Neural progenitor cell (in vitro differentiated cells): ENCODE measurements around the gene FAM177B. TPM values are rescaled to one million over a fixed set of nuclear protein-coding genes. Genes with fewer than 3 reads are reported as not detected.

ENCODE experiments used
- DNase-seq: peaks from one replicate; pipeline ENCODE4 v3.0.0-alpha.2; 2016; ENCODE audit warnings: low spot score
- H2AFZ ChIP-seq: fragments of 200-600 bp; sonication (generic); replicated peaks from 2 replicates; pipeline ENCODE4 v1.6.1; 2016; ENCODE audit warnings: antibody characterized with exemption
- H3F3A ChIP-seq: fragments of 200-600 bp; sonication (generic); 2 replicates; pipeline ENCODE4 v1.6.1; 2016; ENCODE audit warnings: antibody characterized with exemption, low read depth
- H3K27ac ChIP-seq: fragments of 200-600 bp; sonication (generic); 2 replicates; pipeline ENCODE4 v1.5.1; 2016; ENCODE audit warnings: mild to moderate bottlenecking
- H3K27me3 ChIP-seq: fragments of 200-600 bp; sonication (generic); 2 replicates; pipeline ENCODE4 v1.6.1; 2016; ENCODE audit warnings: mild to moderate bottlenecking, moderate library complexity
- H3K36me3 ChIP-seq: fragments of 200-600 bp; sonication (generic); 2 replicates; pipeline ENCODE4 v1.5.1; 2016
- H3K4me1 ChIP-seq: fragments of 200-600 bp; sonication (generic); 2 replicates; pipeline ENCODE4 v1.6.1; 2016; ENCODE audit warnings: mixed run types
- H3K4me2 ChIP-seq: fragments of 200-600 bp; sonication (generic); 2 replicates; pipeline ENCODE4 v1.6.1; 2016
- H3K4me3 ChIP-seq: fragments of 200-600 bp; sonication (generic); 2 replicates; pipeline ENCODE4 v1.5.1; 2016
- H3K79me2 ChIP-seq: fragments of 200-600 bp; sonication (generic); 2 replicates; pipeline ENCODE4 v1.6.1; 2016; ENCODE audit warnings: low read depth
- H3K9ac ChIP-seq: fragments of 200-600 bp; sonication (generic); 2 replicates; pipeline ENCODE4 v1.6.1; 2016
- H3K9me3 ChIP-seq: fragments of 200-600 bp; sonication (generic); 2 replicates; pipeline ENCODE4 v1.5.1; 2016; ENCODE audit warnings: low read depth
- H4K20me1 ChIP-seq: fragments of 200-600 bp; sonication (generic); 2 replicates; pipeline ENCODE4 v1.6.1; 2016; ENCODE audit warnings: low read depth
- H3K27ac Mint-ChIP-seq: 3 replicates; pipeline ENCODE4 v1.8.0; 2021; ENCODE audit warnings: mixed read lengths
- H3K27me3 Mint-ChIP-seq: 2 replicates; pipeline ENCODE4 v1.8.0; 2022; ENCODE audit warnings: low read depth, mild to moderate bottlenecking, inconsistent platforms, moderate library complexity, mixed read lengths; ENCODE audit not compliant: insufficient read depth
- H3K36me3 Mint-ChIP-seq: 3 replicates; pipeline ENCODE4 v1.8.0; 2021; ENCODE audit warnings: mixed read lengths
- H3K4me1 Mint-ChIP-seq: 3 replicates; pipeline ENCODE4 v1.8.0; 2021; ENCODE audit warnings: mixed read lengths
- H3K4me3 Mint-ChIP-seq: 3 replicates; pipeline ENCODE4 v1.8.0; 2021; ENCODE audit warnings: mild to moderate bottlenecking, moderate library complexity, mixed read lengths
- H3K9me3 Mint-ChIP-seq: 3 replicates; pipeline ENCODE4 v1.8.0; 2020; ENCODE audit warnings: mixed read lengths
- CTCF ChIP-seq: fragments of 200-600 bp; sonication (generic); IDR thresholded peaks from 2 replicates; pipeline ENCODE4 v1.5.1; 2017; ENCODE audit warnings: antibody characterized with exemption, mild to moderate bottlenecking
- EZH2 ChIP-seq: fragments of 200-600 bp; sonication (generic); IDR thresholded peaks from 2 replicates; pipeline ENCODE4 v1.6.1; 2017; ENCODE audit warnings: antibody characterized with exemption, mild to moderate bottlenecking, moderate library complexity
- EZH2phosphoT487 ChIP-seq: fragments of 200-600 bp; sonication (generic); IDR thresholded peaks from 2 replicates; pipeline ENCODE4 v1.6.1; 2017; ENCODE audit warnings: antibody characterized with exemption
- total RNA-seq: library from RNA; depleted of rRNA; stranded (reverse); fragments of >200 nt; gene quantifications from 2 replicates; pipeline ENCODE4 v1.2.3, GENCODE V29; 2015; ENCODE audit warnings: low replicate concordance

FAM177B gene
- total RNA-seq, 1 donor from 2014 or later, result not detected

GRCh38 chr1:222788402-222789156, 51.6 kb downstream of the FAM177B start:
- no peak for TF ChIP-seq EZH2
- TF ChIP-seq CTCF, result no peak
- TF ChIP-seq EZH2phosphoT487, result no peak
- Mint-ChIP-seq H3K27me3 (peaks cover 3% of the 10 kb centered on the region), H3K9me3 (no peaks in the 10 kb centered on the region), H3K36me3 (no peaks in the 10 kb centered on the region), H3K4me1 (no peaks in the 10 kb centered on the region), H3K4me3 (no peak overlapping the region), H3K27ac (no peak overlapping the region)
- Histone ChIP-seq H3K4me3 (no peak overlapping the region), H3K9me3 (no peaks in the 10 kb centered on the region), H3K4me1 (no peaks in the 10 kb centered on the region), H3K9ac (no peak overlapping the region), H3F3A (no peaks in the 10 kb centered on the region), H3K4me2 (no peak overlapping the region), H3K79me2 (no peaks in the 10 kb centered on the region), H3K27ac (no peak overlapping the region), H2AFZ (no peak overlapping the region), H3K36me3 (no peaks in the 10 kb centered on the region), H4K20me1 (no peaks in the 10 kb centered on the region), H3K27me3 (no peaks in the 10 kb centered on the region)
- DNase-seq, result no peak

DNA sequence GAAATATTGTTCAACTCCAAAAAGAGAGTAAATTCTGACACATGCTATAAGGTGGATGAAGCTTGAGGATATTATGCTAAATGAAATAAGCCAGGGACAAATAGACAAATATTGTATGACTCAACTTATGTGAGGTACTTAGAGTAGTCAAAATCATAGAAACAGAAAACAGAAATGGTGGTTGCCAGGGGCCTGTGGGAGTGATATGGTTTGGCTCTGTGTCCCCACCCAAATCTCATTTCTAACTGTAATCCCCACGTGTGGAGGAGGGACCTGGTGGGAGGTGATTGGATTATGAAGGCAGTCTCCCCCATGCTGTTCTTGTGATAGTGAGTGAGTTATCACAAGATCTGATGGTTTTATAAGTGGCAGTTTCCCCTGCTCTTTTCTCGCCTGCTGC, 53.1 kb downstream of the FAM177B start:
- no peak for TF ChIP-seq EZH2
- no peak for TF ChIP-seq EZH2phosphoT487
- no peak for TF ChIP-seq CTCF
- DNase-seq, result no peak
- no peaks in the 10 kb centered on the region for H4K20me1 ChIP-seq
- Mint-ChIP-seq H3K27me3 (peaks cover 3% of the 10 kb centered on the region), H3K9me3 (no peaks in the 10 kb centered on the region), H3K4me3 (no peak overlapping the region), H3K27ac (no peak overlapping the region), H3K36me3 (no peaks in the 10 kb centered on the region), H3K4me1 (no peaks in the 10 kb centered on the region)
- H3K4me1 ChIP-seq, result no peaks in the 10 kb centered on the region
- no peak overlapping the region for H3K4me3 ChIP-seq
- H3K9me3 ChIP-seq, result no peaks in the 10 kb centered on the region
- H2AFZ ChIP-seq, result no peak overlapping the region
- H3K4me2 ChIP-seq, result no peak overlapping the region
- H3F3A ChIP-seq, result no peaks in the 10 kb centered on the region
- H3K79me2 ChIP-seq, result no peaks in the 10 kb centered on the region
- no peak overlapping the region for H3K9ac ChIP-seq
- H3K27me3 ChIP-seq, result no peaks in the 10 kb centered on the region
- H3K27ac ChIP-seq, result no peak overlapping the region
- H3K36me3 ChIP-seq, result no peaks in the 10 kb centered on the region

GRCh38 chr1:222790520-222790919, 53.5 kb downstream of the FAM177B start:
- Histone ChIP-seq H3K4me2 (no peak overlapping the region), H3F3A (no peaks in the 10 kb centered on the region), H2AFZ (no peak overlapping the region), H3K4me3 (no peak overlapping the region), H3K79me2 (no peaks in the 10 kb centered on the region), H4K20me1 (no peaks in the 10 kb centered on the region), H3K4me1 (no peaks in the 10 kb centered on the region), H3K27ac (no peak overlapping the region), H3K9me3 (no peaks in the 10 kb centered on the region), H3K9ac (no peak overlapping the region), H3K27me3 (no peaks in the 10 kb centered on the region), H3K36me3 (no peaks in the 10 kb centered on the region)
- H3K9me3 Mint-ChIP-seq, result no peaks in the 10 kb centered on the region
- DNase-seq, result no peak
- TF ChIP-seq CTCF (no peak), EZH2phosphoT487 (no peak), EZH2 (no peak)
- H3K36me3 Mint-ChIP-seq, result no peaks in the 10 kb centered on the region
- peaks cover 3% of the 10 kb centered on the region for H3K27me3 Mint-ChIP-seq
- no peaks in the 10 kb centered on the region for H3K4me1 Mint-ChIP-seq
- no peak overlapping the region for H3K4me3 Mint-ChIP-seq
- H3K27ac Mint-ChIP-seq, result no peak overlapping the region
